GM13977 (cell line): ENCODE data around the gene KLF9.

Source experiments
- DNase-seq: peaks from one replicate; pipeline ENCODE4 v3.0.0; 2012; ENCODE audit warnings: low spot score
- in situ Hi-C: fragments of 300-500 bp; cut with MboI; formaldehyde crosslinking; loops from one replicate; pipeline ENCODE4 v1.12.0; 2022; ENCODE audit warnings: low sequenced_read_pairs, low pct_unique_long_range_greater_than_20kb, mixed read lengths, inconsistent platforms; ENCODE audit not compliant: unreplicated experiment
- TF ChIP-seq, protein P1 (sequence below): IDR thresholded peaks from 2 replicates; pipeline ENCODE4 v1.5.1; 2012; ENCODE audit warnings: mild to moderate bottlenecking, control low read depth; ENCODE audit not compliant: insufficient read depth; ENCODE audit errors: extremely low read depth, missing control alignments

KLF9 gene

DNA sequence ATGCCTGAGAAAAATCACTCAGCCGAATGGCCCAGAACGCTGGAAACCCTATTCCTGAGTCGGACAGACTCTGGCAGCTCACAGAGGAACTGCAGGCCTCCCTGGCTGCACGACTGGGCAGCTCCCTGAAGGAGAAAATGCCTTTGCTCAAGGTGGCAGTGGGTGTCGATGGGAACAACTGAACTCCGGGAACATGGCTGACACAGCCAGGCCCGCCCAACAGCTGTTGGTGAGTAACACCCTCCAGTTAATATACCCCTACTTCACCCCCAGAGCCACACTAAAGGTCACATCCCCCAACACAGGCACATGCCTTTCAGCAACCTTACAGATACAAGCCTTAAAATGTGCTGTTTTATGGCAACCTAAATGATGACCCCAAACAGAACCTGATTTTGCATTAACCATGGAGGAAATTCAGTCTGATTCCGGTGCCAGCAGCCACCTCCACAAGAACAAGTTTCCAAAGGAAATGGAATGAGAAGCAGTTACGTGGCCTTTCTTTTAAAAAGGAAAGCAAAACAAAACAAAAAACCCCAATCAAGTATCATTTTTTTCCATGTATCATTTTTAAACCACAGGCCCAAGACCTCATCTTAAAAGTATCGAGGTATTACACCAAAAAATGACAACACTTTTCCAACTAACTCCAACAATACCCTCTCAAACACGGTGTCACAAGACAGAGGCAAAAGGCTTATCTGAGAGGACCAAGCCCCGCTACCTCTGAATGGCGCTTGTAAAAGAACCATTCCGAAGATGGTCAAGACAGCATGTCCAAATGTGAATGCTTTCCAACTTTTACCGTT is 3.1 kb downstream of the KLF9 start:
- no peak for DNase-seq
- in situ Hi-C loops, result no loop called here
- TF ChIP-seq, protein P1, sequence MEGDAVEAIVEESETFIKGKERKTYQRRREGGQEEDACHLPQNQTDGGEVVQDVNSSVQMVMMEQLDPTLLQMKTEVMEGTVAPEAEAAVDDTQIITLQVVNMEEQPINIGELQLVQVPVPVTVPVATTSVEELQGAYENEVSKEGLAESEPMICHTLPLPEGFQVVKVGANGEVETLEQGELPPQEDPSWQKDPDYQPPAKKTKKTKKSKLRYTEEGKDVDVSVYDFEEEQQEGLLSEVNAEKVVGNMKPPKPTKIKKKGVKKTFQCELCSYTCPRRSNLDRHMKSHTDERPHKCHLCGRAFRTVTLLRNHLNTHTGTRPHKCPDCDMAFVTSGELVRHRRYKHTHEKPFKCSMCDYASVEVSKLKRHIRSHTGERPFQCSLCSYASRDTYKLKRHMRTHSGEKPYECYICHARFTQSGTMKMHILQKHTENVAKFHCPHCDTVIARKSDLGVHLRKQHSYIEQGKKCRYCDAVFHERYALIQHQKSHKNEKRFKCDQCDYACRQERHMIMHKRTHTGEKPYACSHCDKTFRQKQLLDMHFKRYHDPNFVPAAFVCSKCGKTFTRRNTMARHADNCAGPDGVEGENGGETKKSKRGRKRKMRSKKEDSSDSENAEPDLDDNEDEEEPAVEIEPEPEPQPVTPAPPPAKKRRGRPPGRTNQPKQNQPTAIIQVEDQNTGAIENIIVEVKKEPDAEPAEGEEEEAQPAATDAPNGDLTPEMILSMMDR, result no peak

GRCh38 chr9:70410368-70410767 is 4.1 kb downstream of the KLF9 start:
- TF ChIP-seq, protein P1, result no peak
- in situ Hi-C loops, result no loop called here
- DNase-seq, result no peak

- TF ChIP-seq, protein P1, result no peak
- DNase-seq, result no peak
- in situ Hi-C loops, result no loop called here
These were observed 4.7 kb downstream of the KLF9 start for GRCh38 chr9:70409800-70410199.

DNA sequence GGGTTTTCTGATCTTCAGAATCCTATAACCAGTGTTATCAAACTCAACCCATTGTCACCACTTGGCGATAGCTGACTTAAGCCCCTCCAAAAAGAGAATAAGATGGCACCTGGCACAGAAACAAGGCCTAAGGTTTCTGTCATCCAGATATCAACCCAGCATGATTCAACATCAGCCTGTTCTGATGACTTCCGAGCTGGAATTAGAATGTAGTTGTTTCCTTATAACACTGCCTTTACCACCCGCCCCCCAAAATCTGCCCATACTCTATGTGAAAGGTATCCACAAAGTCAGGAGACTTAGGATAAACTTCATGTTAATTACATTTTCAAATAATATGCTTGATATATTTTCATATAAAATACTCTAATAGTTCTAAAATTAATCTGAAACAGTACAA is 5.2 kb downstream of the KLF9 start:
- TF ChIP-seq, protein P1, result no peak
- in situ Hi-C loops, result no loop called here
- DNase-seq, result no peak

DNA sequence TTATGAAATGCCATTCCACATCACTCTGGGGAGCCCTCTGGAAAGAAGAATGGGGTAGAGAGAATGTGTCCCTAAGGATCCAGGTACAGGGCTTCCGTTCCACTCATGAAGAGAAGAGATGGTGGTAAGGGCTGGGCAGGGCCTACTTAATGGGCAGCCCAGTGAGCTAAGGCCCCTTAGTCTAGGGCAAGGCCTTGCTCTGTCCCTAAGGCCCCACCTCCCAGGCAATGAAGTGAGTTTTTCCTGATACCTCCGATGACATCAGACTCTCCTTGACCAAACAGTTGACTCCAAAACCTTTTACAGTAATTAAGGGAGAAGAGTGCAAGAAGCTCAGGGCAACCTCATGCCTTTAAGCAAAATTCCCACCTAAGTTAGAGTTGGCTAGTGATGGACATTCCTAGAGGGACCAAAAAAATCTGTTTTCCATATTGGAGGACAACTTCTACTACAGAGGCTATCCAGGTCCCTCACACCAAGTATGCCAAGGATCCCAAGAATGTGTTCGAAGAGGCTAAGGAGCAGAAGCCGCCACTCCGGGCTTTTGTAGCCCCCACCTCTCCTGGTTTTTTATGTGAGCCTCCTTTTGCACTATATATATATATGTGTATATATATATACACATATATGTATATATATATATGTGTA is 5.9 kb downstream of the KLF9 start:
- TF ChIP-seq, protein P1, result no peak
- DNase-seq, result no peak
- in situ Hi-C loops, result no loop called here

- DNase-seq, result no peak
- TF ChIP-seq, protein P1, result no peak
- in situ Hi-C loops, result no loop called here
These were observed 7.4 kb downstream of the KLF9 start for GRCh38 chr9:70407081-70407503.
